GM18517 (cell line): ENCODE data around the gene MS4A4E.
"Not testable (repeated sequence)": the region's sequence is repeated elsewhere in the genome, so short reads cannot be mapped to it uniquely, and the experiment has no call there.

Source experiments
- ATAC-seq: cut with Tn5 transposase; IDR thresholded peaks from one replicate; pipeline ENCODE4 v1.9.1; 2021; ENCODE audit warnings: mild to moderate bottlenecking, moderate library complexity; ENCODE audit not compliant: unreplicated experiment

MS4A4E gene

GRCh38 chr11:60242740-60243239, at the start of gene MS4A4E:
Gene MS4A4E, minus strand, starts transcription at chr11:60243137. Its CDS starts 13,082 bp downstream, at chr11:60230055.
- no peak for ATAC-seq

GRCh38 chr11:60292145-60292544, 49.2 kb upstream of the MS4A4E start:
- ATAC-seq, result no peak

GRCh38 chr11:60288531-60288930, 45.6 kb upstream of the MS4A4E start:
- ATAC-seq, result no peak

GRCh38 chr11:60285411-60286126, 42.6 kb upstream of the MS4A4E start:
- ATAC-seq, result not testable (repeated sequence)

GRCh38 chr11:60282286-60282685, 39.3 kb upstream of the MS4A4E start:
- no peak for ATAC-seq

- ATAC-seq, result no peak
These were observed 38.5 kb upstream of the MS4A4E start for GRCh38 chr11:60281485-60281884.

- ATAC-seq, result no peak
These were observed 37.5 kb upstream of the MS4A4E start, which contains the start of gene MS4A4A for GRCh38 chr11:60280412-60280811. Gene MS4A4A, plus strand, starts transcription at chr11:60280666. Its CDS starts 10 bp downstream, at chr11:60280676.

GRCh38 chr11:60274416-60274815, 31.5 kb upstream of the MS4A4E start:
- no peak for ATAC-seq

GRCh38 chr11:60265373-60266214, 22.7 kb upstream of the MS4A4E start:
- peak; percentile 66 for ATAC-seq

GRCh38 chr11:60264644-60265043, 21.7 kb upstream of the MS4A4E start:
- ATAC-seq, result no peak

- no peak for ATAC-seq
These were observed 20.5 kb upstream of the MS4A4E start for GRCh38 chr11:60263402-60263801.

- ATAC-seq, result no peak
These were observed 18.1 kb upstream of the MS4A4E start for GRCh38 chr11:60261014-60261413.

GRCh38 chr11:60257956-60258722, 15.2 kb upstream of the MS4A4E start:
- ATAC-seq, result no peak

- ATAC-seq, result no peak
These were observed 9.5 kb upstream of the MS4A4E start for GRCh38 chr11:60252213-60253108.

- ATAC-seq, result no peak
These were observed 8.7 kb upstream of the MS4A4E start for GRCh38 chr11:60251485-60252212.

- ATAC-seq, result no peak
These were observed 1.2 kb downstream of the MS4A4E start for GRCh38 chr11:60241786-60242185.

- ATAC-seq, result no peak
These were observed 2.3 kb downstream of the MS4A4E start for GRCh38 chr11:60240662-60241061.

- ATAC-seq, result no peak
These were observed 7.6 kb downstream of the MS4A4E start for GRCh38 chr11:60235321-60235720.

- ATAC-seq, result no peak
These were observed 12.3 kb downstream of the MS4A4E start for GRCh38 chr11:60230681-60231080.
